Measurements from ENCODE around the gene PRR12.

The PRR12 gene

DNA sequence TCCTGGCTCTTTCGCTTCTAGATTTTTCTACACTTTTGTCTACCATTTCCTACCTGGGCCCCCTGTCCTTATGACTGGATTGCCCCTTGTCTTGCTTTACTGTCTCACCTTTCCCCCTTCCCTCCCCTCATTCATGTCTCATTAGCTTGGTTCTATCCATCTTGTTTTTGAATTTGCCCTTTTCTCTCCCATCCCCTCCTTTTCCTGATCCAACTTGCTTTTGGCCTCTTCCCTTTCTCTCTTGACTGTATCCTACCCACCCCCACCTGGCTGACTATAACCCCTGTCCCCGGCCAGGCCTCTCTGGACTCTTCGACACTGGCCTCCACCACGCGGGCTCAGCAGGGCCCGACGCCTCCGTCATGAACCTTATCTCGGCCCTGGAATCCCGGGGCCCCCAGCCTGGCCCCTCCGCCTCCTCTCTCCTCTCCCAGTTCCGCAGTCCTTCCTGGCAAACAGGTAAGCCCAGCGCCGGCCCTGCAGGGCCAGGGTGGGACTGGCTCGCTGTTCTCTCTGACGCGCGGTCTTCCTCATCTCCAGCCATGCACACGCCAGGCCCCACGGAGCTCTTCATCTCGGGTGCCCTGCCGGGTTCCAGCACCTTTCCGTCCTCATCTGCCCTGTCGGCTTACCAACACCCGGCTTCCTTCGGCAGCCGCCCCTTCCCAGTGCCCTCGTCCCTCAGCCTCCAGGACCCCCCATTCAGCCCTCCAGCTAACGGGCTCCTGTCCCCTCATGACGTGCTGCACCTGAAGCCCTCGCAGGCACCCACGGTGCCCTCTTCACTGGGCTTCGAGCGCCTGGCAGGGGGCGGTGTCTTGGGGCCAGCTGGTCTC lies 3.4 kb downstream of the PRR12 start:
- no peaks in the 10 kb centered on the region for H3K9me3 Mint-ChIP-seq
- peaks cover 14% of the 10 kb centered on the region for H3K36me3 Mint-ChIP-seq (ENCODE audit: low read depth)
- peaks cover 3% of the 10 kb centered on the region for H3K27me3 Mint-ChIP-seq (ENCODE audit: low read depth, poor library complexity)
- peak overlapping the region; percentile 90 for H3K4me3 Mint-ChIP-seq
- H3K27ac Mint-ChIP-seq, result no peak overlapping the region
- TF ChIP-seq, protein P1, sequence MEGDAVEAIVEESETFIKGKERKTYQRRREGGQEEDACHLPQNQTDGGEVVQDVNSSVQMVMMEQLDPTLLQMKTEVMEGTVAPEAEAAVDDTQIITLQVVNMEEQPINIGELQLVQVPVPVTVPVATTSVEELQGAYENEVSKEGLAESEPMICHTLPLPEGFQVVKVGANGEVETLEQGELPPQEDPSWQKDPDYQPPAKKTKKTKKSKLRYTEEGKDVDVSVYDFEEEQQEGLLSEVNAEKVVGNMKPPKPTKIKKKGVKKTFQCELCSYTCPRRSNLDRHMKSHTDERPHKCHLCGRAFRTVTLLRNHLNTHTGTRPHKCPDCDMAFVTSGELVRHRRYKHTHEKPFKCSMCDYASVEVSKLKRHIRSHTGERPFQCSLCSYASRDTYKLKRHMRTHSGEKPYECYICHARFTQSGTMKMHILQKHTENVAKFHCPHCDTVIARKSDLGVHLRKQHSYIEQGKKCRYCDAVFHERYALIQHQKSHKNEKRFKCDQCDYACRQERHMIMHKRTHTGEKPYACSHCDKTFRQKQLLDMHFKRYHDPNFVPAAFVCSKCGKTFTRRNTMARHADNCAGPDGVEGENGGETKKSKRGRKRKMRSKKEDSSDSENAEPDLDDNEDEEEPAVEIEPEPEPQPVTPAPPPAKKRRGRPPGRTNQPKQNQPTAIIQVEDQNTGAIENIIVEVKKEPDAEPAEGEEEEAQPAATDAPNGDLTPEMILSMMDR (IDR thresholded peaks at IDR 0.05), result no peak
- DNase-seq, result no peak
- H3K4me1 Mint-ChIP-seq, result peaks cover 27% of the 10 kb centered on the region

DNA sequence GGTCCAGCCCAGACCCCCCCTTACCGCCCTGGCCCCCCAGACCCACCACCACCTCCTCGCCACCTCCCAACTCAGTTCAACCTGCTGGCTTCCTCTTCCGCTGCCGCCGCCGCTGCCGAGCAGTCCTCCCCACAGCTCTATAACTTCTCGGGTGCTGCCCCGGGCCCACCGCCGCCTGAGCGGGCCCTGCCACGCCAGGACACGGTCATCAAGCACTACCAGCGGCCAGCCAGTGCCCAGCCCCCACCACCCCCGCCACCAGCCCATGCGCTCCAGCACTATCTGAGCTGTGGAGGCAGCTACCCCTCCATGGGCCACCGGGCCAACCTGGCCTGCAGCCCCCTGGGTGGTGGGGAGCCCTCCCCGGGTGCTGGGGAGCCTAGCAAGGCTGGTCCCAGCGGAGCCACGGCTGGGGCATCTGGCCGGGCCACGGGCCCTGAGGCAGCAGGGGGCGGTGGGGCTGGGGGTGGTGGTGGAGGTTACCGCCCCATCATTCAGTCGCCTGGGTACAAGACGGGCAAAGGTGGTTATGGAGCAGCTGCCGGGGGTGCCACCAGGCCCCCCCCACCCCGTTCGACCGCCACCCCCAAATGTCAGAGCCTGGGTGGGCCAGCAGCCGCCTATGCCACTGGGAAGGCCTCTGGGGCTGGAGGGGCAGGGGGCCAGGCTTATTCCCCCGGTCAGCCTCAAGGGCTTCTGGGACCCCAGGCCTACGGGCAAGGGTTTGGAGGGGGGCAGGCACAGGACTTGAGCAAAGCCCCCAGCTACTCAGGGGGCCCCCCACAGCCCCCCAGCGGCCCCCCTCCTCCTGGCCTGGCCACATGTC lies 4.2 kb downstream of the PRR12 start:
- Mint-ChIP-seq H3K9me3 (no peaks in the 10 kb centered on the region), H3K27me3 (ENCODE audit: low read depth, poor library complexity) (peaks cover 3% of the 10 kb centered on the region), H3K4me1 (peaks cover 22% of the 10 kb centered on the region), H3K27ac (no peak overlapping the region), H3K36me3 (ENCODE audit: low read depth) (peaks cover 19% of the 10 kb centered on the region), H3K4me3 (no peak overlapping the region)
- DNase-seq, result no peak
- TF ChIP-seq, protein P1 (IDR thresholded peaks at IDR 0.05), result no peak

DNA sequence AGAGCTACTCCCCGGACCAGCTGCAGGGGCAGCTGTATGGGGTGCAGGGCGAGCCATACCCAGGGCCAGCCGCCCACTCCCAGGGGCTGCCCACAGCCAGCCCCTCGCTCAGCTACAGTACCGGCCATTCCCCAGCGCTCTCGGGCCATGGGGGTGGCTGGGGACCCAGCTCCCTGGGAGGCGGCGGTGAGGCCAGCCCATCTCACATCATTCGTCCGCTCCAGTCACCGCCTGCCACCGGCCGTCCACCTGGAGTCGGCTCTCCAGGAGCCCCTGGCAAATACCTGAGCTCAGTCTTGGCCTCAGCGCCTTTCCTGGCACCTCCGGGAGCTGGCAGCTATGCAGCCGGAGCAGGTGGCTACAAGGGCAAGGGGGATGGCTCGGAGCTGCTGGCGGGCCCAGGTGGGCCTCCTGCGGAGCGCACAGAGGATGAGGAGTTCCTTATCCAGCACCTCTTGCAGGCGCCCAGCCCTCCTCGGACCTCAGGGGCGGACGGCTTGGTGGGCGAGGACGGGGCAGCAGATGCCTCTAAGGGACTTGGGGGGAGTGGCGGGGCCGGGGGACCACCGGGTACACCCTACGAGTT lies 4.9 kb downstream of the PRR12 start:
- TF ChIP-seq, protein P1 (IDR thresholded peaks at IDR 0.05), result no peak
- no peaks in the 10 kb centered on the region for H3K9me3 Mint-ChIP-seq
- peaks cover 3% of the 10 kb centered on the region for H3K27me3 Mint-ChIP-seq (ENCODE audit: low read depth, poor library complexity)
- H3K36me3 Mint-ChIP-seq (ENCODE audit: low read depth), result peaks cover 24% of the 10 kb centered on the region
- no peak overlapping the region for H3K4me3 Mint-ChIP-seq
- DNase-seq, result no peak
- H3K27ac Mint-ChIP-seq, result no peak overlapping the region
- peaks cover 22% of the 10 kb centered on the region for H3K4me1 Mint-ChIP-seq

DNA sequence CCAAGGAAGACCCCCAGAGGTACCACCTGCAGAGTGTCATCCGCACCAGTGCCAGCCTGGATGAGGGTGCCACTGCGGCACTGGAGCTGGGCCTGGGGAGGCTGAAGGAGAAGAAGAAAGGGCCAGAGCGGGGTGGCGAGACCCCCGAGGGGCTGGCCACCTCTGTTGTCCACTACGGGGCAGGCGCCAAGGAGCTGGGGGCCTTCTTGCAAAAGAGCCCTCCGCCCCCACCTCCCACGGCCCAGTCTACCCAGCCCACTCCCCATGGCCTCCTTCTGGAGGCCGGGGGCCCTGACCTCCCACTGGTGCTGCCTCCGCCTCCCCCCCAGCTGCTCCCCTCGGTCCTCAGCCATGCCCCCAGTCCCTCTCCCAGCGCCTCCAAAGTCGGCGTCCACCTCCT lies 5.4 kb downstream of the PRR12 start:
- peaks cover 22% of the 10 kb centered on the region for H3K4me1 Mint-ChIP-seq
- H3K36me3 Mint-ChIP-seq (ENCODE audit: low read depth), result peaks cover 28% of the 10 kb centered on the region
- DNase-seq, result no peak
- no peak overlapping the region for H3K4me3 Mint-ChIP-seq
- peaks cover 3% of the 10 kb centered on the region for H3K27me3 Mint-ChIP-seq (ENCODE audit: low read depth, poor library complexity)
- no peak overlapping the region for H3K27ac Mint-ChIP-seq
- TF ChIP-seq, protein P1 (IDR thresholded peaks at IDR 0.05), result no peak
- no peaks in the 10 kb centered on the region for H3K9me3 Mint-ChIP-seq

DNA sequence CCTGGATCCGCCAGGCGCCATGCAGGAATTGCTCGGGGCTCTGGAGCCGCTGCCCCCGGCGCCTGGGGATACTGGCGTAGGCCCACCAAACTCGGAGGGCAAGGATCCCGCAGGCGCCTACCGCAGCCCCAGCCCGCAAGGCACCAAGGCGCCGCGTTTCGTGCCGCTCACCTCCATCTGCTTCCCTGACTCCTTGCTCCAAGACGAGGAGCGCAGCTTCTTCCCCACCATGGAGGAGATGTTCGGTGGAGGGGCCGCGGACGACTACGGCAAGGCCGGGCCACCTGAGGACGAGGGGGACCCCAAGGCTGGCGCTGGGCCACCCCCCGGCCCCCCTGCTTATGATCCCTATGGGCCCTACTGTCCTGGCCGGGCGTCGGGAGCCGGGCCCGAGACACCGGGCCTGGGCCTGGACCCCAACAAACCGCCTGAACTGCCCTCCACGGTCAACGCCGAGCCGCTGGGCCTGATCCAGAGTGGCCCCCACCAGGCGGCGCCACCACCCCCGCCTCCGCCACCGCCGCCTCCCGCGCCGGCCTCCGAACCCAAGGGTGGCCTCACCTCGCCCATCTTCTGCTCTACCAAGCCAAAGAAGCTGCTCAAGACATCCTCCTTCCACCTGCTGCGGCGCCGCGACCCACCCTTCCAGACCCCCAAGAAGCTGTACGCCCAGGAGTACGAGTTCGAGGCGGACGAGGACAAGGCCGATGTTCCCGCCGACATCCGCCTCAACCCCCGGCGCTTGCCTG lies 6.1 kb downstream of the PRR12 start:
- peaks cover 32% of the 10 kb centered on the region for H3K36me3 Mint-ChIP-seq (ENCODE audit: low read depth)
- TF ChIP-seq, protein P1 (IDR thresholded peaks at IDR 0.05), result no peak
- no peaks in the 10 kb centered on the region for H3K9me3 Mint-ChIP-seq
- H3K4me3 Mint-ChIP-seq, result no peak overlapping the region
- H3K4me1 Mint-ChIP-seq, result peaks cover 22% of the 10 kb centered on the region
- H3K27ac Mint-ChIP-seq, result no peak overlapping the region
- no peak for DNase-seq
- peaks cover 3% of the 10 kb centered on the region for H3K27me3 Mint-ChIP-seq (ENCODE audit: low read depth, poor library complexity)

Measured in nephron progenitor cell (in vitro differentiated cells).